Gastroesophageal sphincter (tissue), 4 donors: Measurements from ENCODE around the gene CARNS1. TPM values are rescaled to one million over a fixed set of nuclear protein-coding genes. Genes with fewer than 3 reads are reported as not detected.

ENCODE experiments used
- ATAC-seq: fragments of 150-250 bp; one replicate; pipeline ENCODE4 v1.9.1; 2016; ENCODE audit warnings: mild to moderate bottlenecking, moderate library complexity
- H3K27ac ChIP-seq, 4 donors: fragments of 200-600 bp; sonication (generic) in 3 of 4; 1 replicate in 3 of 4; 2 replicates in 1 of 4; pipeline ENCODE4 v1.5.1; 2016 to 2019
- H3K27me3 ChIP-seq: fragments of 200-600 bp; sonication (generic); one replicate; pipeline ENCODE4 v1.5.1; 2019
- H3K36me3 ChIP-seq, 2 donors: fragments of 200-600 bp; sonication (generic); one replicate each; pipeline ENCODE4 v1.5.1; 2019; ENCODE audit warnings: control low read depth in 1 of 2
- H3K4me1 ChIP-seq, 3 donors: fragments of 200-600 bp; sonication (generic); 1 replicate in 2 of 3; 2 replicates in 1 of 3; pipeline ENCODE4 v1.5.1; 2016 to 2019; ENCODE audit warnings: control low read depth in 2 of 3
- H3K4me3 ChIP-seq, 2 donors: fragments of 200-600 bp; sonication (generic); one replicate each; pipeline ENCODE4 v1.5.1; 2019; ENCODE audit warnings: mild to moderate bottlenecking in 1 of 2, moderate library complexity in 1 of 2
- H3K9me3 ChIP-seq, 3 donors: fragments of 200-600 bp; sonication (generic); one replicate each; pipeline ENCODE4 v1.5.1; 2017 to 2019; ENCODE audit warnings: control low read depth in 2 of 3
- EP300 ChIP-seq: sonication (generic); formaldehyde crosslinking; IDR thresholded peaks from one replicate; pipeline ENCODE4 v1.6.1; 2017; ENCODE audit warnings: antibody characterized with exemption, mild to moderate bottlenecking
- POLR2A ChIP-seq, 2 donors: fragments of 450-650 bp; IDR thresholded peaks; one replicate each; pipeline ENCODE4 v1.6.1; 2017; ENCODE audit warnings: antibody characterized with exemption in 2 of 2, mild to moderate bottlenecking in 2 of 2, moderate library complexity in 1 of 2
- POLR2AphosphoS5 ChIP-seq: sonication (generic); formaldehyde crosslinking; IDR thresholded peaks from one replicate; pipeline ENCODE4 v1.6.1; 2017; ENCODE audit warnings: antibody characterized with exemption
- WGBS, 2 donors: methylation state at CpG; one replicate each; pipeline ENCODE4 v1.1.5; 2018; ENCODE audit warnings: low coverage in 1 of 2; 5-methylcytosine and 5-hydroxymethylcytosine counted together
- small RNA-seq, 4 donors: library from RNA; depleted of rRNA; stranded (forward); fragments of <200 nt; gene quantifications; one replicate each; pipeline ENCODE3, GENCODE V24; 2016
- total RNA-seq, 4 donors: library from RNA; depleted of rRNA; stranded (reverse); fragments of >200 nt; gene quantifications; one replicate each; pipeline ENCODE4 v1.1.0, GENCODE V29; 2016
- TF ChIP-seq, protein P1 (sequence below), 4 experiments: fragments of 200-600 bp in 2 of 4; fragments of 450-650 bp in 2 of 4; sonication (generic) in 1 of 4; IDR thresholded peaks; one replicate each; pipeline ENCODE4 v1.5.1; 2017 to 2019; ENCODE audit warnings: antibody characterized with exemption in 4 of 4, mild to moderate bottlenecking in 2 of 4, moderate library complexity in 2 of 4

The CARNS1 gene
- total RNA-seq, 4 donors from 2014 or later = 0.73 to 3.3 (median 1.6) TPM

GRCh38 chr11:67468759-67469507 lies 53.5 kb downstream of the CARNS1 start, which contains the start of gene TMEM134:
Gene TMEM134, minus strand, starts transcription at chr11:67469251. Its CDS starts 59 bp downstream, at chr11:67469192.
- no CpG with 5 or more reads among the region's 76 CpGs for WGBS, 2 donors
- H3K9me3 ChIP-seq = no peaks in the 10 kb centered on the region
- peaks cover 0 to 56% (median 19%) of the 10 kb centered on the region in 3 donors for H3K4me1 ChIP-seq
- no peak for TF ChIP-seq EP300
- TF ChIP-seq POLR2AphosphoS5 = peak; percentile 89
- TF ChIP-seq, protein P1, sequence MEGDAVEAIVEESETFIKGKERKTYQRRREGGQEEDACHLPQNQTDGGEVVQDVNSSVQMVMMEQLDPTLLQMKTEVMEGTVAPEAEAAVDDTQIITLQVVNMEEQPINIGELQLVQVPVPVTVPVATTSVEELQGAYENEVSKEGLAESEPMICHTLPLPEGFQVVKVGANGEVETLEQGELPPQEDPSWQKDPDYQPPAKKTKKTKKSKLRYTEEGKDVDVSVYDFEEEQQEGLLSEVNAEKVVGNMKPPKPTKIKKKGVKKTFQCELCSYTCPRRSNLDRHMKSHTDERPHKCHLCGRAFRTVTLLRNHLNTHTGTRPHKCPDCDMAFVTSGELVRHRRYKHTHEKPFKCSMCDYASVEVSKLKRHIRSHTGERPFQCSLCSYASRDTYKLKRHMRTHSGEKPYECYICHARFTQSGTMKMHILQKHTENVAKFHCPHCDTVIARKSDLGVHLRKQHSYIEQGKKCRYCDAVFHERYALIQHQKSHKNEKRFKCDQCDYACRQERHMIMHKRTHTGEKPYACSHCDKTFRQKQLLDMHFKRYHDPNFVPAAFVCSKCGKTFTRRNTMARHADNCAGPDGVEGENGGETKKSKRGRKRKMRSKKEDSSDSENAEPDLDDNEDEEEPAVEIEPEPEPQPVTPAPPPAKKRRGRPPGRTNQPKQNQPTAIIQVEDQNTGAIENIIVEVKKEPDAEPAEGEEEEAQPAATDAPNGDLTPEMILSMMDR (IDR thresholded peaks at IDR 0.05) = peak in 3 of 4 experiments; percentile 49 to 71 (median 60)
- peak; percentile 81 to 94 for TF ChIP-seq POLR2A (IDR thresholded peaks at IDR 0.05)
- H3K27me3 ChIP-seq = no peaks in the 10 kb centered on the region
- peak; percentile 93 for ATAC-seq
- peak within 1 kb of the TSS; percentile 61 to 84 for H3K4me3 ChIP-seq
- peaks cover 0 to 4% of the 10 kb centered on the region in 2 donors for H3K36me3 ChIP-seq
- peak within 1 kb of the TSS; percentile 77 to 90 (median 88) for H3K27ac ChIP-seq

- Histone ChIP-seq H3K4me1 (peaks cover 0 to 51% (median 15%) of the 10 kb centered on the region in 3 donors), H3K9me3 (no peaks in the 10 kb centered on the region), H3K27ac (peak overlapping the region; percentile 77 to 90 (median 88)), H3K4me3 (peak overlapping the region; percentile 61 to 84), H3K36me3 (peaks cover 0 to 4% of the 10 kb centered on the region in 2 donors), H3K27me3 (no peaks in the 10 kb centered on the region)
- TF ChIP-seq POLR2A (IDR thresholded peaks at IDR 0.05) (no peak), POLR2AphosphoS5 (no peak), EP300 (no peak)
- TF ChIP-seq, protein P1 (IDR thresholded peaks at IDR 0.05) = no peak
- WGBS, 2 donors = 0 to 4% methylated on average over 2 to 8 of the region's 9 CpGs
- no peak for ATAC-seq
These were observed 54.0 kb downstream of the CARNS1 start for GRCh38 chr11:67469508-67469811.

DNA sequence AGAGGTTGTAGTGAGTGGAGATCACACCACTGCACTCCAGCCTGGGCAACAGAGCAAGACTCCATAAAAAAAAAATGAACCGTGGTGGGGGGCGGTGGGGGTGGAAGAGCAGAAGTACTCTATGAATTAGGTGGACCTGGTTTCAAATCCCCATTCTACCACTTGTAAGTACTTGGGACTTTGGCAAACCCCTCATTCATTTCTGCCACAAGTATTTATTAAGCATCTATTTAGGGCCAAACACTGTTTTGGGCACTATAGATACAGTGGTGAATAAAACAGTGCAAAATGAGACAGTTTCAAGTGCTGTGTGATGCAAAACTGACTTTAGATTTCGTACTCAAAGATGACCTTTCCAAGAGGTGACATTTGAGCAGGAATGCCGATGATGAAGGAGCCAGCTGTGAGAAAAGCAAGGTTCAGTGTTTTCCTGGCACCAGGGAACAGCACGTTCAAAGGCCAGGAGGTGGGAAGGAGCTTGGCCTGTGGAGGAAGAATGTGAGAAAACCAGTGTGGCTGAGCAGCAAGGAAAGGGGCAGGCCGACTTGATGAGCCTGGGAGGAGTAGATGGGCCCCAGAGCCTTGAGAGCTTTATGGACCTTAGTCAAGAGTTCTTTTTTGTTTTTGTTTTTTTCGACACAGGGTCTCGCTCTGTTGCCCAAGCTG lies 55.0 kb downstream of the CARNS1 start:
- Histone ChIP-seq H3K4me3 (no peak overlapping the region), H3K27me3 (no peaks in the 10 kb centered on the region), H3K4me1 (peaks cover 0 to 40% (median 15%) of the 10 kb centered on the region in 3 donors), H3K27ac (no peak overlapping the region), H3K36me3 (peaks cover 0 to 4% of the 10 kb centered on the region in 2 donors), H3K9me3 (no peaks in the 10 kb centered on the region)
- 57 to 72% methylated on average over 5 to 8 of the region's 8 CpGs for WGBS, 2 donors
- no peak for ATAC-seq
- no peak for TF ChIP-seq POLR2A (IDR thresholded peaks at IDR 0.05)
- TF ChIP-seq EP300 = no peak
- TF ChIP-seq POLR2AphosphoS5 = no peak
- TF ChIP-seq, protein P1 (IDR thresholded peaks at IDR 0.05) = no peak

- H3K4me1 ChIP-seq = peaks cover 0 to 16% (median 9%) of the 10 kb centered on the region in 3 donors
- no peaks in the 10 kb centered on the region for H3K9me3 ChIP-seq
- H3K27me3 ChIP-seq = no peaks in the 10 kb centered on the region
- H3K36me3 ChIP-seq = no peaks in the 10 kb centered on the region
- WGBS, 2 donors = 63 to 72% methylated on average over 6 to 7 of the region's 7 CpGs
- H3K4me3 ChIP-seq = no peak overlapping the region
- H3K27ac ChIP-seq = no peak overlapping the region
- ATAC-seq = no peak
- TF ChIP-seq EP300 (no peak), POLR2AphosphoS5 (no peak), POLR2A (IDR thresholded peaks at IDR 0.05) (no peak)
- TF ChIP-seq, protein P1 (IDR thresholded peaks at IDR 0.05) = no peak
These were observed 57.4 kb downstream of the CARNS1 start for GRCh38 chr11:67472882-67473281.

Small RNAs within 50 kb of the gene (small RNA-seq; reads per million reads assigned to genes)
- 0 reads per million in 4 donors for gene RNU6-1238P

Other genes with a start within 250 kb of the CARNS1 start
- 10 to 100 TPM; 44.0 to 76.9 (median 64.8) TPM for gene GRK2, start 149.2 kb upstream of the CARNS1 start, total RNA-seq
- gene ANKRD13D, start 126.4 kb upstream of the CARNS1 start, total RNA-seq = 10 to 100 TPM; 25.6 to 61.6 (median 32.3) TPM
- 10 to 100 TPM; 33.9 to 58.4 (median 41.9) TPM for gene SSH3, start 112.1 kb upstream of the CARNS1 start, total RNA-seq
- gene POLD4, start 62.1 kb upstream of the CARNS1 start, total RNA-seq = 10 to 100 TPM; 65.7 to 87.3 (median 74.4) TPM
- 10 to 100 TPM in 1 of 4 donors, 1 to 10 TPM in 3; 6.1 to 21.7 (median 9.4) TPM for gene CLCF1, start 42.1 kb upstream of the CARNS1 start, total RNA-seq
- gene RAD9A, start 23.7 kb upstream of the CARNS1 start, total RNA-seq = 10 to 100 TPM in 2 of 4 donors, 1 to 10 TPM in 2; 8.5 to 16.0 (median 11.1) TPM
- gene PPP1CA, start 13.8 kb upstream of the CARNS1 start, total RNA-seq = 10 to 100 TPM; 49.9 to 78.6 (median 63.4) TPM
- 1 to 10 TPM in 3 of 4 donors, under 1 TPM in 1; 0.30 to 2.0 (median 1.5) TPM for gene TBC1D10C, start 11.6 kb upstream of the CARNS1 start, total RNA-seq
- 10 to 100 TPM; 35.8 to 49.7 (median 45.6) TPM for gene RPS6KB2, start 12.8 kb downstream of the CARNS1 start, total RNA-seq
- 1 to 10 TPM; 3.5 to 6.4 (median 4.2) TPM for gene PTPRCAP, start 22.0 kb downstream of the CARNS1 start, total RNA-seq
- gene CORO1B, start 27.8 kb downstream of the CARNS1 start, total RNA-seq = 10 to 100 TPM; 48.3 to 82.4 (median 67.6) TPM
- gene GPR152, start 37.1 kb downstream of the CARNS1 start, total RNA-seq = not detected
- 1 to 10 TPM in 1 of 4 donors, under 1 TPM in 3; 0.13 to 2.4 (median 0.77) TPM for gene CABP4, start 39.7 kb downstream of the CARNS1 start, total RNA-seq
- gene TMEM134, start 53.6 kb downstream of the CARNS1 start, total RNA-seq = 10 to 100 TPM; 22.2 to 35.2 (median 32.5) TPM
- gene AIP, start 67.3 kb downstream of the CARNS1 start, total RNA-seq = 10 to 100 TPM; 65.4 to 87.5 (median 78.1) TPM
- 10 to 100 TPM in 3 of 4 donors, 1 to 10 TPM in 1; 9.5 to 18.7 (median 15.4) TPM for gene PITPNM1, start 89.7 kb downstream of the CARNS1 start, total RNA-seq
- 10 to 100 TPM; 29.1 to 69.3 (median 53.9) TPM for gene CDK2AP2, start 92.5 kb downstream of the CARNS1 start, total RNA-seq
- gene CABP2, start 107.8 kb downstream of the CARNS1 start, total RNA-seq = not detected
- gene GSTP1, start 168.1 kb downstream of the CARNS1 start, total RNA-seq = 100 to 1,000 TPM; 514 to 845 (median 628) TPM
- gene NDUFV1, start 191.3 kb downstream of the CARNS1 start, total RNA-seq = 100 to 1,000 TPM; 154 to 249 (median 180) TPM
- 10 to 100 TPM in 1 of 4 donors, 1 to 10 TPM in 3; 2.4 to 18.5 (median 4.6) TPM for gene NUDT8, start 214.3 kb downstream of the CARNS1 start, total RNA-seq
- not detected for gene TBX10, start 224.1 kb downstream of the CARNS1 start, total RNA-seq
- not detected for gene ACY3, start 235.1 kb downstream of the CARNS1 start, total RNA-seq